NCI-H2227 treated with DMSO at 0.1 percent for 48 hours (cell line): ENCODE measurements around the gene LAGE3.
A peak's percentile ranks its signal among the peaks of the same experiment; 100 is the strongest.

Experiments used
- DNase-seq: peaks from one replicate; lab custom pipeline; 2025; lab: John Stamatoyannopoulos, UW

The LAGE3 gene

DNA sequence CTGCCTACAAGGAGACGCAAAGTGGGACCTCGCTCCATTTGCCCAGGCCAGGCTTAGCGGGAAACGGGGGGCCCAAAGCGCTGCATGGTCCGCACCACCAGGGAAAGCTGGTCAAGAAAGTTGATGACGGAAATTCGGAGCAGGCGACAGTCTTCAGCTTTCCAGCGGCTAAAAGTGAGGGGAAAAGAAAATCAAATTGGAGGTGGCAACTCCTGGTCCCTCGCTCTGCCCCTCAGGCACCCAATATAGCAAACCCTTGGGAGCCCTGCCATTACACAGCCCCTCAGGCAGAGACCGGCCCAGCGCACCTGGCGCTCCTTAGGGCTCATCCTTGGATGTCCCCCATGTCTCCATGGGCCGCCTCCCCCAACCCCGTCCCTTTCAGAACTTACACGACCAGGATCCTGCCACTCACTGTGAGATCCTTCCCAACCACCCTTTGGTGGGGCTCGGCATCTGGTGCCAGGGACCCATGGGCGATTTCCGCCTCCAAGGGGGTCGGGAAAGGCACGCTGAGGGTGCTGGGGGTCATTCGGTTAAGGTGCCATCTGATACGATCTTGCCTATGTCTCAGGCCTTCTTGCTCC lies 1.1 kb downstream of the LAGE3 start:
- DNase-seq, result no peak

DNA sequence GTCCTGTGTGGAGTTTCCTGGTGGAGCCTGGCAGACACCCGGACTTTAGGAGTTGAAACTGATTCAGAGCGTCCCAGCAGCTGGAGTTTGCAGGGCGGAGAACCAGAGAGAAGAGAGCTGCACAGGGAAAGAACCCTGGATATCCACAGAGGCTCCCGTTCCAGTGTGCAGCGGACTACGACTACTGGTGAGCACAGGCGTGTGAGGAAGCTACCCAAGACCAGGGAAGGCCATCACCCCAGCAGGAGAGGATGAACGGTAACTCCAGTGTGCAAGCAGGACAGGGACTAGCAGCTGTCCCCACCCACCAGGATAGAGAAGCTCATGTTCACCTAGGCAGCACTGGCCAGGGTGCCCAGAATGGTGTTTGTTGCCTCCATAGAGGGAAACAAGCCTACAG lies 2.3 kb downstream of the LAGE3 start:
- DNase-seq, result no peak

DNA sequence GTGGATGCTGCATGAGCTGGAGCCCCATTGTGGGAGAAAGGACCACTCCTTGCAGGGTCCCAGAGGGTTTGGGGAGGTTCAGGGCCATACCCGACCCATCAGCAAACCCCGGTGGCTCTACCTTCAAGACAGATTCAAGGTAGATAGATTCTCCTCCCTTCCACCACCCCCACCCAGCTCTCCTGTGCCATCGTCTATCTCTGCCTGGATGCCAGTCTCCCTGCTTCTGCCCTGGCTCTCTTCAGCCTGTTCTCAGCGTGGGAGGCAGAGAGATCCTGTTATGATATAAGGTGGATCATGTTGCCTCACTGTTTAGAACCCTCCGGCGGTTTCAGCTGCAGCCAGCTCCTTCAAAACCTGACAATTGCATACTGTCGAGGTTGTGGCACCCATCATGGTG lies 5.4 kb downstream of the LAGE3 start:
- no peak for DNase-seq

DNA sequence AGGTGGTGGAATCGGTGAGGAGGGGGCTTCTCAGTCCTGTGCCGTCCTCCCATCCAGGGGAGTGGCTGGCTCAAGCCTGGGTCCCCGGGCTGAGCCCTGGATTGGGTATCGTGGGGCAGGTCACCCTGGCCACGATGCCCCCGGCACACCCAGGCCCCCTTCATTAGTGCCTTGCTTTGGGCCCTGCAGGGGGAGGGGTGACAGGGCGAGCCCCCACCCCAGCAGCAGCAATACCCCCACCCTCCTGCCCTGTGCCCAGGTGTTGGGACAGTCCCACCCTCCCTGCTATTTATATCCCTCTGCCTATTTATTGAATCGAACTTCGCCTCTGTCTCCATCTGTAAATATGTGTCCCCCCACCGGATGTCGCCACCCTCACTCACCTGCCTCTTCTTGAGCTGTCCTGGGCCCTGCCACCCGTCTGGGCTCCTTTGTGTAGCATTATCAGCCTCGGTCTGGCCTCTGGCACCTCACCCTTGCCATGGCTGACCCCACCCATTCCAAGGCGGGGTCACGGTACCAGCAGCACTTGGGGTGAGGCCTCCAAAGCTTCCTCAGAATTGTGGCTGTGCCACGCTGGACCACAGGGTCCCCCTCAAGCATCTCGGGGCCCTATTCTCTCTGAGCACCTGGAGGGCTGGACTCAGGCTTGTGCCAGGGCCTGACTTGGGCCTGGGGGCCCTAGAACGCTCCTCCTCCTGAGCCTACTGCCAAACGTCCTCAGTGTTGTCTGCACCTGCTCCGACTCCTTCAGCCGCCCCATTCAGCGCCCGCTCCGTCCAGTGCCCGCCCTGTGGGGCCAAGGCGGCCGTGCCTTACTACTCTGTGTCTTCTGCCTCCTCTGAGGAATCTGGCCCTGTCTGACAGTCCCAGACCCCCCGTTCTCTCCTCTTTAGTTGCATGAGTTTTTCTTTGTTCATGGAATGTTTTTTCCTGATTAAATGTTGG lies 6.1 kb downstream of the LAGE3 start:
- DNase-seq, result no peak

DNA sequence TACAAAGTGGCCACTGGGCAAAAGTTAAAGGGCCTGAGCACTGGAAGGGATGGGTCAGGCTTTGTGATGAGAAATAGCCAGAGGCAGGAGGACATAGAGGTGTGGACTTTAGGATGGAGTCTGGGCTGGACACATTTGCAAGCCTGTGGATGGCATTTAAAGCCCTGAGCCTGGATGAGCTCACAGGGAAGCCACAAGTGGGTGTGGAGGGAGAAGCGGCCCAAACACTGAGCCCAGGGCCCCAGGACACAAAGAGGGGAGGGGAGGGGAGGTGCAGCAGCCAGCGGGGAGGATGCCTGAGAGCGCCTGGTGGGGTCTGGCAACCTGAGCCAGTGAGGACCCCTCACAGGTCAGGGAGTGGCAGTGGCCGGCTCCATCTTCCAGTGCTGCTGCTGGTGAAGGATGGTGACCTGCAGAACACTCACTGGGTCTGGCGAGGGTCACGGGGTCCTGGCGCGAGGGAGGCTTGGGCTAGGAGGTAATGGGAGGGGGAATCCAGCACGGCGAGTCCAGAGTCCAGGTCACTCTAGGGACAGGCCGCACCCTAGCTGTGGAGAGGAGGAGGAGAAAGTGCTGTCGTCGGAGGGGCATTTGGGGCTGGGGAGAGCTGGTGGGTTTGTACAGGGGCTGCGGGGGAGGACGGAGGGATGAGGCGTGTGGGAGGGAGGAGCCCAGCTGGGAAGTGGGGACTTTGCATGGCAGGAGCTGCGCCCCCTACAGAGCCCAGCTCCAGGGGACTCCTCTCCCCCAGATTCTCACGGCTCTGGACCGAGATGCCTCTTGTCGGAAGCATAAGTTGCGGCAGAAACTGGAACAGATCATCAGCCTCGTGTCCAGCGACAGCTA lies 7.0 kb downstream of the LAGE3 start:
- no peak for DNase-seq

DNA sequence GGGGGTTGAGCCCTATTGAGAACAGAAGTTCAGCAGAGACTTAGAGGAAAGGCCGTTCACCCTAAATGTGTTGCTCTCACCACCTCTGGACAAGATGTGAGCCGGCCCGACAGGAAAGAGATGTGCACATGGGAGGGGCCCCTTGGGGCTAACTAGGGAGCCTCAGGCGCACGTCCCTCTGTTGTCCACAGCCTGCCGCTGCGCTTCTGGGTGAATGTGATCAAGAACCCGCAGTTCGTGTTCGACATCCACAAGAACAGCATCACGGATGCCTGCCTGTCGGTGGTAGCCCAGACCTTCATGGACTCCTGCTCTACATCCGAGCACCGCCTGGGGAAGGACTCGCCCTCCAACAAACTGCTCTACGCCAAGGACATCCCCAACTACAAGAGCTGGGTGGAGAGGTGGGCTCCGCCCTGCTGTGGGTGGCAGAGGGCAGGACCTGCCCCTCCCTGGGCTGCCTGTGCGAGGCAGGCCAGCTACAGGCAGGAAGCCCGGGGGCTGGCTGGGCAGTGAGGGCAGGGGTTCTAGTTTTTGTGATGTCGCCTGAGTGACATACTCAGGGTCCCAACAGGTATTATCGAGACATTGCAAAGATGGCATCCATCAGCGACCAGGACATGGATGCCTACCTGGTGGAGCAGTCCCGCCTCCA lies 8.0 kb downstream of the LAGE3 start:
- no peak for DNase-seq

DNA sequence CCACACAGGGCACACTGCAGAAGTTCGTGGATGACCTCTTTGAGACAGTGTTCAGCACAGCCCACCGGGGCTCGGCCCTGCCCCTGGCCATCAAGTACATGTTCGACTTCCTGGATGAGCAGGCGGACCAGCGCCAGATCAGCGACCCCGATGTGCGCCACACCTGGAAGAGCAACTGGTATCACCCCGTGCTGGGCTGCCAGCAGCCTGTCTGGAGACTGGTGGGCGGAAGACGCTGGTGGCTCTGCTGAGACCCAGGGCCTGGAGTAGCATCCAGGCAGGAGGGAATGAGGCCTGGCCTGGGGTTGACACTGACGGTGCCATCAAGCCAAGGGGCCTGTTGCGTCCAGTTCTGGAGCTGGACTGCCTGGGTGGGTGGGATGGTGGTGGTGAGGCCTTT lies 8.6 kb downstream of the LAGE3 start:
- DNase-seq, result no peak

DNA sequence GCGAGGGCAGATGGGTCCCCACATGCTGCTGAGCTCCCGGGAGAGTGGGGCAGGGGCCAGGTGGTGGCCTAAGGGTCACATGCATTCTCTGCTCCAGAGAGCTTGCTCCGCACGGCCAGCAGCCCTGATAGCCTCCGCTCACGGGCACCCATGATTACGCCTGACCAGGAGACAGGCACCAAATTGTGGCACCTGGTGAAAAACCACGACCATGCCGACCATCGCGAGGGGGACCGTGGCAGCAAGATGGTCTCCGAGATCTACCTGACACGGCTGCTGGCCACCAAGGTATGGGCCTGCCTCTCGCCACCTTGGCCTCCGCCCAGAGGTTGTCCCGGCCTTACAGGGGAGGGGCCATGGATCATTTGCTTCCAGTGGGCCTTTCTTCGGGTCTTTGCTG lies 9.2 kb downstream of the LAGE3 start:
- DNase-seq, result no peak

DNA sequence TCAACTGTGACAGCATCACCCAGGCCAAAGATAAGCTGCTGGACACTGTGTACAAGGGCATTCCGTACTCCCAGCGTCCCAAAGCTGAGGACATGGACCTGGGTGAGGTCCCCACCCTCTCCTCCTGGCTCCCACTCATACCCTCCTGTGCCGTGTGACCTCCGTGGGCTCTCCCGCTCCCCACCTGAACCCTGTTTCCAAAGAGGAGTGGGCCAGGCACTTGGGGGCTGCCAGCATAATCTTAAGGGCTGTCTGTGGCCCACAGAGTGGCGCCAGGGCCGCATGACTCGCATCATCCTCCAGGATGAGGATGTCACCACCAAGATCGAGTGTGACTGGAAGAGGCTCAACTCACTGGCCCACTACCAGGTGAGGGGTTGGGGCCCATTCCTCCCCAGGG lies 10.0 kb downstream of the LAGE3 start:
- no peak for DNase-seq

DNA sequence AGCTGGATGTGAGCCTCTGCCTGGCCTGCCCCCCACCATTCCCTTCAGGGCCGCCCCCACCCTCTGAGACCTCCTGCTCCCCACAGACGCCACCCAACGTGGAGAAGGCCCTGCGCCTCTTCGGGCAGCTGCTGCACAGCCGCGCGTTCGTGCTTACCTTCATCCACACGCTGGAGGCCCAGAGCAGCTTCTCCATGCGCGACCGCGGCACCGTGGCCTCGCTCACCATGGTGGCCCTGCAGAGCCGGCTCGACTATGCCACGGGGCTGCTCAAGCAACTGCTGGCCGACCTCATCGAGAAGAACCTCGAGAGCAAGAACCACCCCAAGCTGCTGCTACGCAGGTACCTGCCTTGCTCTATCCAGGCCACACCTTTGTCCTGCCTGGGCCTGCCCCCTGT lies 10.9 kb downstream of the LAGE3 start:
- DNase-seq, result no peak

DNA sequence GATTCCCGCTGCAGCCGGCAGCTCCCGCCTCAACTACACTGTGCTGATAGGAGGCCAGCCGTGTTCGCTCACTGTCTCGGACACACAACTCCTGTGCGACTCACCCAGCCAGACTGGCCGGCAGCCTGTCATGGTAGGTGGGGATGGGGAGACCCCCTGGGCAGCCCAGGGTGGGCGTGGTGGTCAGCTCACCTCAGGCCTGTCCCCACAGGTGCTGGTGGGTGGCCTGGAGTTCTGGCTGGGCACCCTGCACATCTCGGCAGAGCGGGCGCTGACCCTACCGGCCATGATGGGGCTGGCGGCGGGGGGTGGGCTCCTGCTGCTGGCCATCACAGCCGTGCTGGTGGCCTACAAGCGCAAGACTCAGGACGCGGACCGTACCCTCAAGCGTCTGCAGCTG lies 11.5 kb downstream of the LAGE3 start:
- DNase-seq, result no peak

DNA sequence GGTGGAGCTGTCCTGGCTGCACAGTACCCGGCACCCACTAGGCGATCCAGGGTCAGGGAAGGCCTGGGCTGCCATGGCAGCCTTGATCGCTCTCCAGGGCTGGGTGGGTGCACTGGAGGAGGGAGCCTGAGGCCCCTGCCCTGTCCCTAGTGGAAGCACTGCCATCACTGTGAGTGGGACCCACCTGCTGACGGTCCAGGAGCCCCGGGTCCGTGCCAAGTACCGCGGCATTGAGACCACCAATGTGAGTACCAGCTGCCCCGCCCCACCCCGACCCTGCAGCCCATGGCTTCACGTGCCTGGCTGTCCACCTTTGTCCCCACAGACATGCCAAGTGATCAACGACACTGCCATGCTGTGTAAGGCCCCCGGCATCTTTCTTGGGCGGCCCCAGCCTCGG lies 12.2 kb downstream of the LAGE3 start:
- no peak for DNase-seq

DNA sequence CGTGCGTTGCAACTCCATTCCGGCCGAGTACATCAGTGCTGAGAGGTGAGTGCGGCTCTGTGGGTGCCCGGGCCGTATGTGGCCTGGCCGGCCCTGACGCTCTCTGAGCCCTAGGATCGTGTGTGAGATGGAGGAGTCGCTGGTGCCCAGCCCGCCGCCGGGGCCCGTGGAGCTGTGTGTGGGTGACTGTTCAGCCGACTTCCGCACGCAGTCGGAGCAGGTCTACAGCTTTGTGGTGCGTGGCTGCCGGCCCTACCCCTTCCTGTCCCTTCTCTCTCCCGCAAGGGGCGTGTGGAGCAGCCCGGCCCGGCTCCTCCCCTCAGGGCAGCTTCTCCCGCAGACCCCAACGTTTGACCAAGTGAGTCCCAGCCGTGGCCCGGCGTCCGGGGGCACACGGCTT lies 13.0 kb downstream of the LAGE3 start:
- no peak for DNase-seq

DNA sequence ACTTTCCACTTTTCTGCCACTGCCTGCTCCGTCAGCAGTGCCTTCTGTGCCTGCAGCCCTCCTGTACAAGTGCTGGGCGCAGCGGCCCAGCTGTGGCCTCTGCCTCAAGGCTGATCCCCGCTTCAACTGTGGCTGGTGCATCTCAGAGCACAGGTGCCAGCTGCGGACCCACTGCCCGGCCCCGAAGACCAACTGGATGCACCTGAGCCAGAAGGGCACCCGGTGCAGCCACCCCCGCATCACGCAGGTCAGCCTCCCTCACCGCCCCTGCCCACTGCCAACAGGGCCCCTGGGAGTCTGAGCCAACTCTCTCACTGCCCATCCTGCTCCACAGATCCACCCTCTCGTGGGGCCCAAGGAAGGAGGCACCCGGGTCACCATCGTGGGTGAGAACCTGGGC lies 13.5 kb downstream of the LAGE3 start:
- no peak for DNase-seq

DNA sequence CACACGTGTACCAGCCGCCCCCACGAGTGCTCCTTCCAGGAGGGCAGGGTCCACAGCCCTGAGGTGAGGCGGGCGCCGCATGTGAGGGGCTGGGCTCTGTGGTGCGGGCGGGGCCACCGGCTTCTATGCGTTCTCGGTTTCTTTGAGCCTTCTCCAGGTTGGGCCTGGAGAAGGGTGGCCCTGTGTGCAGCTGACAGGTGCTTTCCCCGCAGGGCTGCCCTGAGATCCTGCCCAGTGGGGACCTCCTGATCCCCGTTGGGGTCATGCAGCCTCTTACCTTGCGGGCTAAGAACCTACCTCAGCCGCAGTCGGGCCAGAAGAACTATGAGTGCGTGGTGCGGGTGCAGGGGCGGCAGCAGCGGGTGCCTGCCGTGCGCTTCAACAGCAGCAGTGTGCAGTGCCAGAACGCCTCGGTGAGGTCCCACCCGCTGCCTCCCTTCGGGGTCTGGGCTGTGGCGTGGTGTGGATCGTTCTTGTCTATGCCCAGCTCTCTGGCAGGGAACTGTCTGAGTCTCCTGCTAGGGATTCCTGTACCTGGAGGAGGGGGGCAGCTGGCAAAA lies 14.2 kb downstream of the LAGE3 start:
- DNase-seq, result no peak

DNA sequence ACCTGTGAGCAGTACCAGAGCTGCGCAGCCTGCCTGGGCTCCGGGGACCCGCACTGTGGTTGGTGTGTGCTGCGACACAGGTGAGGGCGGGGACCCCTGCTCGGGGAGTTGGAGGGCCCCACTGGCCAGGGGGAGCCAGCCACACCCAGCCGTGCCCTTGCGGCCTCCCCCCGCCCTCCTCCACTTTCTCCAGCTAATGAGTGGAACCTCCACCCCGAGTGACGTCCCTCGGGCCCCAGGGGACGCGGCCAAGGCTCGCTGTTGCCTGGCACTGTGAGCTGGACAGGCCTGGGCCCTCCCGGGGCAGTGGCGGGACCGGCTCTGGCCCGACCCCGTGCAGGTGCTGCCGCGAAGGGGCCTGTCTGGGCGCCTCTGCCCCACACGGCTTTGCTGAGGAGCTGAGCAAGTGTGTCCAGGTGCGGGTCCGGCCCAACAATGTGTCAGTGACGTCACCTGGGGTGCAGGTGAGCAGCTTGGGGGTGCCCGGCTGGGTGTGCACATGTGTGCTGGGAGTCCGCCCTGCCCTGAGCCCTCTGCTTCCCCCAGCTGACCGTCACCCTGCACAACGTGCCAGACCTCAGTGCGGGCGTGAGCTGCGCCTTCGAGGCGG lies 15.4 kb downstream of the LAGE3 start:
- no peak for DNase-seq

DNA sequence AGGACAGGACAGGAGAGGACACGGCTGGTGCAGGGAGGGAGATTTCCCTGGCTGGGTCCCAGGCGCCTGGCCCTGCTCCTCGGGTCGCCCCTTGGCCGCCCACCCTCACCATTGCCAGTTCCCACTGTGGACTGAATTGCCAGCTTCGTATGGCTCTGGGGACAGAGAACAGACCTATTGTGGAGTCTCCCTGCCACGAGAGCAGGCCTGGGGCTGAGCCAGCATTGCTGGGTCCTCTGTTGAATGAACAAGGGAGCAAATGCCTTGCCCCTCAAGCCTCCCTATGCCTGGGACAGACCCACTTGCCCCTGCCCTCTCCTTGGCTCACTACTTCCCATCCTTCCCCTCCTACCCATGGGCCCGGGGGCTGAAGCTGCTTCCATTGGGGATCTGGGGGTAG lies 16.7 kb downstream of the LAGE3 start:
- DNase-seq, result no peak

DNA sequence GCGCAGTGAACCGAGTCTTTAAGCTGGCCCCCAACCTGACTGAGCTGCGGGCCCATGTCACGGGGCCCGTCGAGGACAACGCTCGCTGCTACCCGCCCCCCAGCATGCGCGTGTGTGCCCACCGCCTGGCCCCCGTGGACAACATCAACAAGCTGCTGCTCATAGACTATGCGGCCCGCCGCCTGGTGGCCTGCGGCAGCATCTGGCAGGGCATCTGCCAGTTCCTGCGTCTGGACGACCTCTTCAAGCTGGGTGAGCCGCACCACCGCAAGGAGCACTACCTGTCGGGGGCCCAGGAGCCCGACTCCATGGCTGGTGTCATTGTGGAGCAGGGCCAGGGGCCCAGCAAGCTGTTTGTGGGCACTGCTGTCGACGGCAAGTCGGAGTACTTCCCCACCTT lies 18.8 kb downstream of the LAGE3 start:
- DNase-seq, result no peak

DNA sequence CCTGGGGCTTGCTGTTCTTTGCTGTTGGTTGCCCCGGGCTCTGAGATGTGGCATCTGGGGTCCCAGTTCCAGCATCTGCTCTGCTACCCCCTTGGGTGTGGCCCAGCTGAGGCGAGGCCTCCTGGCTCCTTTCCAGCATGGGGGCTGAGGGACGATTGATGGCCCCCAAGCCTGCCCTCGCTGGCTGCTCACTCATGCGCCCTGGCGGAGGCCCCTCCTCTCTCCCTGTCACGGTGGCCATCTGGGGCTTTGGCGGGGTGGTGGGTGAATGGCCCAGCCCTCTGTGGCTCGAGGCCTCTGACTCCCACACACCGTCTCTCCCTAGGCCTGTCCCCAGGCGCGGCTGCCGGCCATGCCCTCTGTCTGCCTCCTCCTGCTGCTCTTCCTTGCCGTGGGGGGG lies 19.2 kb downstream of the LAGE3 start:
- DNase-seq, result no peak

DNA sequence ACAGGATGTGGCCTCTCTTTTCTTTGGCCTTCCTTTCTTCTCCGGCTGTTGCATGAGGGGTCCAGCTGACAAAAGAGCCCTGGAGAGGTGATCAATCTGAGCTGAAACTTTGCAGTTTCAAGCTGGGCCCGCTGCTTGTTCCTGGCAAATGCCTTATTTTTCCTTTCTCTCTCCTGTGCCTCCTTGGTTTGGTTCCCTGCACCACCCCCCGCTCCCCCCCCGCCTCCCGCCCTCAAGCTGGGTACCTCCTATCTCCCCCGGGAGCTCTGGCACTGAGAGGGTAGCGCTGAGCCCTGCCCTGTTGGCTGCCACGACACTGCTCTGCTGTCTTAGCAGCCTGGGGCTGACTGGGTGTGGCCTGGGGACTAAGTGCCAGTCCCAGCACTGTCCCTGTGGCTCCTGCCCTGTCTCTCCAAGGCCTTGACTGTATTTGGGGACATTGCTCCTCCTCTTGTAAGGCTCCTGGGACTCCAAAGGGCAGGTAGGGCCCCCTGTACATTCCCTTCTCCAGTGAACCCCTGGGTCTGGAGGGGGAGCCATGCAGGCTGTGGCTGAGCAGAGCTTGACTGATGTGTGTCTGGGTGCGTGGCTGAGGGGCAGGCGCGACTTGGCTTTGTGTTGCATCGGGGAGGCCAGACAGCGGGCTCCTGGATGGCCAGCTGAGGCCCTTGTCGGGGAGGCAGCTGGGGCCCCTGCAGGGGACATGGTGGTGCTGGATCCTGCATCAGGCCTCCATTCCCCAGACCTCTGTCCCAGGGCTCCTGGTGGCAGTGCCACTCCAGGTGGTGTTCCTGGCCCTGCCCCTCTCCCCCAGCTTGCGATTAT lies 19.9 kb downstream of the LAGE3 start:
- DNase-seq, result peak; percentile 7
